ENCODE measurements around the gene XRCC1.

Gene XRCC1

GRCh38 chr19:43575156-43575950 is at the start of gene XRCC1, which contains the start of gene PINLYP:
Gene XRCC1, minus strand, starts transcription at chr19:43575527. Its CDS starts 69 bp downstream, at chr19:43575458.
Gene PINLYP, plus strand, starts transcription at chr19:43575801. Its CDS starts 1,391 bp downstream, at chr19:43577192.
- H3K4me1 ChIP-seq (ENCODE audit: control insufficient read depth, insufficient read depth, low read length) = peaks cover 6% of the 10 kb centered on the region
- no peaks in the 10 kb centered on the region for H3K27me3 ChIP-seq (ENCODE audit: control insufficient read depth, insufficient read depth, low read length)
- no peaks in the 10 kb centered on the region for H3K9me3 ChIP-seq (ENCODE audit: control insufficient read depth, insufficient read depth, low read length)
- peaks cover 2% of the 10 kb centered on the region for H3K36me3 ChIP-seq (ENCODE audit: control insufficient read depth, insufficient read depth, low read length)
- peak within 1 kb of the TSS; percentile 92 for H3K4me3 ChIP-seq (ENCODE audit: low read depth, low read length)
- H3K9ac ChIP-seq (ENCODE audit: low read depth, low read length) = peak within 1 kb of the TSS; percentile 70

- H3K27me3 ChIP-seq (ENCODE audit: control insufficient read depth, insufficient read depth, low read length) = peaks cover 33% of the 10 kb centered on the region
- H3K36me3 ChIP-seq (ENCODE audit: control insufficient read depth, insufficient read depth, low read length) = no peaks in the 10 kb centered on the region
- peaks cover 11% of the 10 kb centered on the region for H3K4me1 ChIP-seq (ENCODE audit: control insufficient read depth, insufficient read depth, low read length)
- no peak overlapping the region for H3K9ac ChIP-seq (ENCODE audit: low read depth, low read length)
- H3K4me3 ChIP-seq (ENCODE audit: low read depth, low read length) = no peak overlapping the region
- H3K9me3 ChIP-seq (ENCODE audit: control insufficient read depth, insufficient read depth, low read length) = no peaks in the 10 kb centered on the region
These were observed 49.6 kb upstream of the XRCC1 start for GRCh38 chr19:43624933-43625332.

GRCh38 chr19:43623889-43624670 is 48.8 kb upstream of the XRCC1 start:
- Histone ChIP-seq H3K36me3 (ENCODE audit: control insufficient read depth, insufficient read depth, low read length) (no peaks in the 10 kb centered on the region), H3K9ac (ENCODE audit: low read depth, low read length) (no peak overlapping the region), H3K4me1 (ENCODE audit: control insufficient read depth, insufficient read depth, low read length) (peaks cover 11% of the 10 kb centered on the region), H3K4me3 (ENCODE audit: low read depth, low read length) (peak overlapping the region; percentile 26), H3K27me3 (ENCODE audit: control insufficient read depth, insufficient read depth, low read length) (peaks cover 30% of the 10 kb centered on the region), H3K9me3 (ENCODE audit: control insufficient read depth, insufficient read depth, low read length) (no peaks in the 10 kb centered on the region)

- Histone ChIP-seq H3K4me3 (ENCODE audit: low read depth, low read length) (no peak overlapping the region), H3K9ac (ENCODE audit: low read depth, low read length) (no peak overlapping the region), H3K36me3 (ENCODE audit: control insufficient read depth, insufficient read depth, low read length) (no peaks in the 10 kb centered on the region), H3K27me3 (ENCODE audit: control insufficient read depth, insufficient read depth, low read length) (peaks cover 21% of the 10 kb centered on the region), H3K4me1 (ENCODE audit: control insufficient read depth, insufficient read depth, low read length) (peaks cover 11% of the 10 kb centered on the region), H3K9me3 (ENCODE audit: control insufficient read depth, insufficient read depth, low read length) (no peaks in the 10 kb centered on the region)
These were observed 47.6 kb upstream of the XRCC1 start for GRCh38 chr19:43622956-43623355.

GRCh38 chr19:43622070-43622469 is 46.7 kb upstream of the XRCC1 start:
- Histone ChIP-seq H3K36me3 (ENCODE audit: control insufficient read depth, insufficient read depth, low read length) (no peaks in the 10 kb centered on the region), H3K9ac (ENCODE audit: low read depth, low read length) (no peak overlapping the region), H3K9me3 (ENCODE audit: control insufficient read depth, insufficient read depth, low read length) (no peaks in the 10 kb centered on the region), H3K27me3 (ENCODE audit: control insufficient read depth, insufficient read depth, low read length) (peaks cover 13% of the 10 kb centered on the region), H3K4me1 (ENCODE audit: control insufficient read depth, insufficient read depth, low read length) (peaks cover 11% of the 10 kb centered on the region), H3K4me3 (ENCODE audit: low read depth, low read length) (no peak overlapping the region)

GRCh38 chr19:43620061-43621001 is 45.0 kb upstream of the XRCC1 start:
- Histone ChIP-seq H3K9ac (ENCODE audit: low read depth, low read length) (peak overlapping the region; percentile 14), H3K9me3 (ENCODE audit: control insufficient read depth, insufficient read depth, low read length) (no peaks in the 10 kb centered on the region), H3K4me3 (ENCODE audit: low read depth, low read length) (peak overlapping the region; percentile 78), H3K36me3 (ENCODE audit: control insufficient read depth, insufficient read depth, low read length) (no peaks in the 10 kb centered on the region), H3K27me3 (ENCODE audit: control insufficient read depth, insufficient read depth, low read length) (no peaks in the 10 kb centered on the region), H3K4me1 (ENCODE audit: control insufficient read depth, insufficient read depth, low read length) (peaks cover 11% of the 10 kb centered on the region)

GRCh38 chr19:43619262-43620060 is 44.1 kb upstream of the XRCC1 start, which contains the start of gene ZNF428:
Gene ZNF428, minus strand, starts transcription at chr19:43619629. Its CDS starts 5,325 bp downstream, at chr19:43614304.
- H3K4me1 ChIP-seq (ENCODE audit: control insufficient read depth, insufficient read depth, low read length) = peaks cover 8% of the 10 kb centered on the region
- H3K9ac ChIP-seq (ENCODE audit: low read depth, low read length) = peak within 1 kb of the TSS; percentile 91
- H3K4me3 ChIP-seq (ENCODE audit: low read depth, low read length) = peak within 1 kb of the TSS; percentile 78
- H3K36me3 ChIP-seq (ENCODE audit: control insufficient read depth, insufficient read depth, low read length) = no peaks in the 10 kb centered on the region
- H3K9me3 ChIP-seq (ENCODE audit: control insufficient read depth, insufficient read depth, low read length) = no peaks in the 10 kb centered on the region
- no peaks in the 10 kb centered on the region for H3K27me3 ChIP-seq (ENCODE audit: control insufficient read depth, insufficient read depth, low read length)

GRCh38 chr19:43618921-43619261 is 43.6 kb upstream of the XRCC1 start:
- Histone ChIP-seq H3K36me3 (ENCODE audit: control insufficient read depth, insufficient read depth, low read length) (no peaks in the 10 kb centered on the region), H3K4me1 (ENCODE audit: control insufficient read depth, insufficient read depth, low read length) (peaks cover 6% of the 10 kb centered on the region)

GRCh38 chr19:43616954-43617353 is 41.6 kb upstream of the XRCC1 start:
- Histone ChIP-seq H3K4me1 (ENCODE audit: control insufficient read depth, insufficient read depth, low read length) (peaks cover 6% of the 10 kb centered on the region), H3K27me3 (ENCODE audit: control insufficient read depth, insufficient read depth, low read length) (no peaks in the 10 kb centered on the region), H3K4me3 (ENCODE audit: low read depth, low read length) (no peak overlapping the region), H3K9ac (ENCODE audit: low read depth, low read length) (no peak overlapping the region), H3K36me3 (ENCODE audit: control insufficient read depth, insufficient read depth, low read length) (no peaks in the 10 kb centered on the region), H3K9me3 (ENCODE audit: control insufficient read depth, insufficient read depth, low read length) (no peaks in the 10 kb centered on the region)

More at GRCh38 chr19:43618921-43619261, 43.6 kb upstream of the XRCC1 start:
- Histone ChIP-seq H3K27me3 (ENCODE audit: control insufficient read depth, insufficient read depth, low read length) (no peaks in the 10 kb centered on the region), H3K9me3 (ENCODE audit: control insufficient read depth, insufficient read depth, low read length) (no peaks in the 10 kb centered on the region), H3K9ac (ENCODE audit: low read depth, low read length) (peak overlapping the region; percentile 91), H3K4me3 (ENCODE audit: low read depth, low read length) (peak overlapping the region; percentile 78)

- Histone ChIP-seq H3K9me3 (ENCODE audit: control insufficient read depth, insufficient read depth, low read length) (no peaks in the 10 kb centered on the region), H3K4me3 (ENCODE audit: low read depth, low read length) (no peak overlapping the region), H3K36me3 (ENCODE audit: control insufficient read depth, insufficient read depth, low read length) (no peaks in the 10 kb centered on the region), H3K27me3 (ENCODE audit: control insufficient read depth, insufficient read depth, low read length) (no peaks in the 10 kb centered on the region), H3K9ac (ENCODE audit: low read depth, low read length) (no peak overlapping the region), H3K4me1 (ENCODE audit: control insufficient read depth, insufficient read depth, low read length) (peaks cover 6% of the 10 kb centered on the region)
These were observed 41.0 kb upstream of the XRCC1 start for GRCh38 chr19:43616306-43616705.

Measured in iPS-15b (cell line).